GM12874 (cell line): ENCODE data around the gene CUL7.

Experiments
- TF ChIP-seq, protein P1 (sequence below): IDR thresholded peaks from 2 replicates; pipeline ENCODE4 v1.5.1; 2011; ENCODE audit warnings: low read depth, mild to moderate bottlenecking, control low read depth, low read length, moderate library complexity; ENCODE audit not compliant: insufficient read depth

Gene CUL7

DNA sequence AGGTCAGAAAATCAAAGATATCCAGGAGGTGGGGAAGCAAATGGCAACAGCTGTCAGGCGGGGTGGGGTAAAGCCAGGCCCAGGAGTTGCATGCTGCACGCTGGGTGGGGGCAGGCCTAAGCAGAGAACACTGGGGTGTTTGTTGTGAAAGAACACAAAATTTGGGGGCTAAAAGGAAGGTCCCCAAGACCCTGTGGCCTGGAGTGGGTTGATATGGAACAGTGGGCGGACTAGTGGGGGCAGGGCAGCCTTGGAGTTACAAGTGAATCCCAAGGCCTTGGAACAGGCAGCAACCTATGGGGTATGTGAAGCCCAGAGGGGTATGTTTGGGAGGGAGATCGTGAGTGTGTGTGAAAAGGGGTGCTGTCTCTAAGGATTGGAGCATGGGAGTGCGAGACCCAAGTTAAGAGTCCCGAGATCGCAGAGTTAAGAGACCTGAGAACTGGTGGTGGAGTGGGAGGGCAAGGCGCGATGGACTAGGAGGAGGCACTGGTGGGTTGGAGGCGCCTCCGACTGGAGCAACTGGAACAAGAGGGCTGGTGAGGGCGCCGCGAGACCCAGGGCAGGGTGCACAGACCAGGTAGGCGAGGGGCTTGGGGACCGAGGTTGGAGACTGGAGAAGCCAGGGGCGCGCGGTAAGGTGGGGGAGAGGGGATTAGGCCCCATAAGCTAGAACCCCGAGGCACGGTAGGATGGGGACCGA lies 658 bp downstream of the CUL7 start:
- TF ChIP-seq, protein P1, sequence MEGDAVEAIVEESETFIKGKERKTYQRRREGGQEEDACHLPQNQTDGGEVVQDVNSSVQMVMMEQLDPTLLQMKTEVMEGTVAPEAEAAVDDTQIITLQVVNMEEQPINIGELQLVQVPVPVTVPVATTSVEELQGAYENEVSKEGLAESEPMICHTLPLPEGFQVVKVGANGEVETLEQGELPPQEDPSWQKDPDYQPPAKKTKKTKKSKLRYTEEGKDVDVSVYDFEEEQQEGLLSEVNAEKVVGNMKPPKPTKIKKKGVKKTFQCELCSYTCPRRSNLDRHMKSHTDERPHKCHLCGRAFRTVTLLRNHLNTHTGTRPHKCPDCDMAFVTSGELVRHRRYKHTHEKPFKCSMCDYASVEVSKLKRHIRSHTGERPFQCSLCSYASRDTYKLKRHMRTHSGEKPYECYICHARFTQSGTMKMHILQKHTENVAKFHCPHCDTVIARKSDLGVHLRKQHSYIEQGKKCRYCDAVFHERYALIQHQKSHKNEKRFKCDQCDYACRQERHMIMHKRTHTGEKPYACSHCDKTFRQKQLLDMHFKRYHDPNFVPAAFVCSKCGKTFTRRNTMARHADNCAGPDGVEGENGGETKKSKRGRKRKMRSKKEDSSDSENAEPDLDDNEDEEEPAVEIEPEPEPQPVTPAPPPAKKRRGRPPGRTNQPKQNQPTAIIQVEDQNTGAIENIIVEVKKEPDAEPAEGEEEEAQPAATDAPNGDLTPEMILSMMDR: no peak

DNA sequence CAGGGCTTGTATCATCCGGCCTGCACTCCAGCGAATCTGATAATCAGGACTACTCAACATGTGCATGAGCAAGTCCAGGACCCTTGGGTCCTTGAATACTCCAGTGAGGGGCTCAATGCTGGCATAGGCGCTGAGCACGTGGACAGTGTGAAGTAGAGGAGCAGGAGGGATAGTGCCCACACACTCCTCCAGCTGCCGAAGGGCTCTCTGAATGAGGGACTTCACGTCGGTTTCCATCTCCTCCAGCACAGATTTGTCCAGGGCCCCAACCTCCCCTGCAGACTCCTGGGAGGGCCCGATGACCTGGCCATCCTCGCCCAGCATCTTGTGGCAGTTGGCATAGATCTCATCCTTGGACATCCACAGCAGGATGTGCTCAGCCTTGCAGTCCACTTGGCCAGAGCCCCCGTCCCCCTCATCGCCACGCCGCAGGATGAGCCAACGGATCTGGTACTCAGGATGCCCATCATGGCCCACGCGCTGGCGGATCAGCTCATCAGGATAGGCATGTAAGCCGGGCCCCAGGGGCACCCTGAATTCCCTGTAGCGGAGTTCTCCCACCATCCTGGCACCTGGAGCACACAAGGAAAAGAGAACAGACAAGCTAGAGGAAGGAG lies 1.3 kb downstream of the CUL7 start:
- TF ChIP-seq, protein P1: no peak

DNA sequence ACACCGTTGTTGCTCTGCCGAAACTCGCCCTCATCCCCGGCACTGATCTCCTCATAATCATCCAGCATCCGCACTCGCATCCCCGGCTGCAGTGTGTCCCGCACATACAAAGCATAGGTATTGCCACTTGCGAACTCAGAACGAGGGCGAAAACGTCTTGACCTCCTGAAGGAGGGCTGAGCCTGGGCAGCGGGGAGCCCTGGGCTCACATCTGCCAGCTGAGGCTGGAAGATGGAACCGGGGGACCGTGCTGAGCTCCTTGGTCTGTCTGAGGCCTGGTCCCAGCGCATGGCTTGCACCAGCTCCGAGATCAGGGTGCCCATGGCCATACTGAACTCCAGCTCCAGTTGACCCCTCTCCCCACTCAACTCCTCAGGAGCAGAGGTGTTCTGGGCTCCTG lies 2.7 kb downstream of the CUL7 start:
- TF ChIP-seq, protein P1: no peak

DNA sequence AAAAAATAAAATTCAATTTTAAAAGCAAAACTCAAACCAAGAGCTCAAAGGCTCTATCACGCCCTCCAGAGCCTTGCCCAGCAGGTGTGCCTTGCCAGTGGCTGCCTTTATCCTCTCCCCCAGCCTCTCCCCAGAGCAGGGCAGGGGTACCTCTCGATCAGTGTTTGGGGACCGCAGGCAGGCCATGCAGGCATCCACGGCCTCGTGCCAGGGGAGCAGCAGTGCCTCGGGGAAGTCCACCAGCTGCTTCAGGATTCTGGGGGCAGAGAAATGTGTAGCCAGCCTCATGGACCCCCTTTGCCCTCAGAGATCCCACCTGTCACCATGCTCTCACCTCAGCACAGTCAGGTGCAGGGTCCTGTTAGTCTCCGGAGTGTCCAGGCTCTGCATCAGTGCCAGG lies 5.7 kb downstream of the CUL7 start:
- TF ChIP-seq, protein P1: no peak

DNA sequence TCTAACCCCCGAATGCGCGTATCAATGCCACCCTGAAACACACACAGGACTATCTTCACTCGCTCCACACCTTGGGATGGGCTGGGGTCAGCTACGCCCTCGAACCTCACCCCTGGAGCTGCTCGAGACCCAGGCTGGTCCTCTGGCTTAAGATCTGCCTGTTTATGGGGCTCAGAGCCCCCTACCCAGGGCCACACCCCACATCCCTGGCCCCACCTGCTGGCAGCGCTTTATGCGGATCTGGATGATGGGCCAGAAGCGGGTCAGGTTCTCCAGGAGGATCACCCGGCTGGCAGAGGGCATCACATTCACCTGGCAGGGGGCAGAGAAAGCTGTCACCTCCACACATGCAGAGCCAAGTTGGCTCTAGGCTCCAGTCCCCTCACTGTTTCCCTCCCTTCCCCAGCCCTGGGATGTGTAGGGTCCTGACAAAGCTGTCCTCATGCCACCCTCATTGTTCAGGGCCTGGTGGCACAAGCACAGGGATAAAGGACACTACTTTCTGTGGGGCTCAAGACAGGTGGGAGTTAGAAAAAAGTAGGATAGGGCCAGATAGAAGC lies 8.2 kb downstream of the CUL7 start:
- TF ChIP-seq, protein P1: no peak

DNA sequence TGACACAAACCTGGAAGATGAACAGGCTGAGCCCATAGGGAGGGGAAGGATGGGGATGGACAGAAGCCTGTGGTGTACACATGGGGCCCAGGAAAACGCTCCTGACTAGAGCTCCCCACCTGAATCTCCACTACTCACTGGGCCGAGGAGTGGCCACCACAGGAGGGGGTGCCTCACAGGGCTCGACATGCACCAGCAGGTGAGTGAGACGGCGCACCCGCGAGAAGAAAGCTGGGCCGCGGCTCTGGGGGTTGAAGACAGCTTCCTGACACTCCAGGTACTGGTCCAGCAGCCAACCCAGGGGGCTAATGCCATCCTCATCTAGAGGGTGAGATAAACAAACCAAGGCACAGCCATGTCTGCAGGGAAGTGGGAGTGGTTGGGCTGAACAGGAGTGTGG lies 10.3 kb downstream of the CUL7 start:
- TF ChIP-seq, protein P1: no peak

DNA sequence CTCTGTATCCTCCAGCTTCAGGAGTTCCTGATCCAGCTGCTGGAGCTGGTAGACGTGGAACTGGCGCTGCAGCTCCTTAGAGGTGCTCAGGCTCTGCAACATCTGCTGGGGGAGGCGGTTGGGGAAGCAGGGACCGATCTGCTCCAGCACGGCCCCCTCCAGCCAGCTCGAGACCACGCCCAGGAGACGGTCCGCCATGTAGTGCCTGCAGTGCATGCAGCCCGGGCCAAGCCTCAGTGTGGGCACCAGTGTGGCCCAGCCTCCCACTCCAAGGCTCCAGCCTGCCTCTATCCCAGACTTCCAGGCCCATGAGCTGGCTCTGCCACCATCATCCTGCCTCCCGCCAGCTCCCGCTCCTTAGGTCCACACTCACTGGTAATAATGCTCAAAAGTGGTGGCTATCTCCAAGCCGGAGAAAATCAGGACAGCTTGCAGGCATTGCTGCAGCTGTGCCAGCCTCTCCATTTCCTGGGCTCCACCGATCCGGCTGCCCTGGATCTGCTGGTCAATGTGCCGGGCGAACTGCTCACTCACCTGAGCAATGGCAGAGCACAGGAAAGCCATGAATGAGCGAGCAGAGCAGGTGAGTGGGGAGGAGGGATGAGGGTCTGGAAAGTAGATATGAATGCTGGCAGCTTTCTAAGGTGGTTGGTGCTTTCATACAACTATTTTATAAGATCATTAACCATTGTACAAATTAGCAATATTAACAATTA lies 13.0 kb downstream of the CUL7 start:
- TF ChIP-seq, protein P1: no peak
